ENCODE measurements around the gene TEDC1.

The TEDC1 gene

GRCh38 chr14:105458571-105458970 is 32.5 kb upstream of the TEDC1 start:
- no peak overlapping the region for H3K4me3 ChIP-seq (ENCODE audit: low read length)
- TF ChIP-seq, protein P1, sequence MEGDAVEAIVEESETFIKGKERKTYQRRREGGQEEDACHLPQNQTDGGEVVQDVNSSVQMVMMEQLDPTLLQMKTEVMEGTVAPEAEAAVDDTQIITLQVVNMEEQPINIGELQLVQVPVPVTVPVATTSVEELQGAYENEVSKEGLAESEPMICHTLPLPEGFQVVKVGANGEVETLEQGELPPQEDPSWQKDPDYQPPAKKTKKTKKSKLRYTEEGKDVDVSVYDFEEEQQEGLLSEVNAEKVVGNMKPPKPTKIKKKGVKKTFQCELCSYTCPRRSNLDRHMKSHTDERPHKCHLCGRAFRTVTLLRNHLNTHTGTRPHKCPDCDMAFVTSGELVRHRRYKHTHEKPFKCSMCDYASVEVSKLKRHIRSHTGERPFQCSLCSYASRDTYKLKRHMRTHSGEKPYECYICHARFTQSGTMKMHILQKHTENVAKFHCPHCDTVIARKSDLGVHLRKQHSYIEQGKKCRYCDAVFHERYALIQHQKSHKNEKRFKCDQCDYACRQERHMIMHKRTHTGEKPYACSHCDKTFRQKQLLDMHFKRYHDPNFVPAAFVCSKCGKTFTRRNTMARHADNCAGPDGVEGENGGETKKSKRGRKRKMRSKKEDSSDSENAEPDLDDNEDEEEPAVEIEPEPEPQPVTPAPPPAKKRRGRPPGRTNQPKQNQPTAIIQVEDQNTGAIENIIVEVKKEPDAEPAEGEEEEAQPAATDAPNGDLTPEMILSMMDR (conservative IDR thresholded peaks at IDR 0.05; ENCODE audit: low read length), result no peak
- DNase-seq (ENCODE audit: low read depth), result no peak

DNA sequence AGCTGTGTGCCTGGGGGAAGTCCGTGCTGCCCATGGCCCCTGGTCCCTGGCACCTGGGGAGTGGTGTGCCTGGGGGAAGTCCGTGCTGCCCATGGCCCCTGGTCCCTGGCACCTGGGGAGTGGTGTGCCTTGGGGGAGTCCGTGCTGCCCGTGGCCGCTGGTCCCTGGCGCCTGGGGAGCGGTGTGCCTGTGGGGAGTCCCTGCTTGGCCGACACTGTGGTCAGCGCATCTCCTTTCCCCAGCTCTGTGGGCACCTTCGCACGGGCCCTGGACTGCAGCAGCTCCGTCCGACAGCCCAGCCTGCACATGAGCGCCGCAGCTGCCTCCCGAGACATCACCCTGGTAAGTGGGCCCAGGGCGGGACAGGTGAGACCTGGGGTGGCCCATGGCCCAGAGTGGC is 30.9 kb upstream of the TEDC1 start:
- DNase-seq (ENCODE audit: low read depth), result no peak
- H3K4me3 ChIP-seq (ENCODE audit: low read length), result no peak overlapping the region
- TF ChIP-seq, protein P1 (conservative IDR thresholded peaks at IDR 0.05; ENCODE audit: low read length), result no peak

DNA sequence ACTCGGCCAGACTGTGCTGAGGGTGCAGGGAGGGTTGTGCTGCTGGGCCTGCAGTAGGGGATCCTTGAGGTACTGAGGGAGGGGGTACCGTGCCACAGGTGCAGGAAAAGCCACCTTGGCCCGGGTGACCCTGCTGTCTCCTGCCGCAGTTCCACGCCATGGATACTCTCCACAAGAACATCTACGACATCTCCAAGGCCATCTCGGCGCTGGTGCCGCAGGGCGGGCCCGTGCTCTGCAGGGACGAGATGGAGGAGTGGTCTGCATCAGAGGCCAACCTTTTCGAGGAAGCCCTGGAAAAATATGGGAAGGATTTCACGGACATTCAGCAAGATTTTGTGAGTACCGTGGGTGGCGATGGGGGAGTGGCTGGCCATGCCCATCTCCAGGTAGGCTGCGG is 30.4 kb upstream of the TEDC1 start:
- no peak for DNase-seq (ENCODE audit: low read depth)

DNA sequence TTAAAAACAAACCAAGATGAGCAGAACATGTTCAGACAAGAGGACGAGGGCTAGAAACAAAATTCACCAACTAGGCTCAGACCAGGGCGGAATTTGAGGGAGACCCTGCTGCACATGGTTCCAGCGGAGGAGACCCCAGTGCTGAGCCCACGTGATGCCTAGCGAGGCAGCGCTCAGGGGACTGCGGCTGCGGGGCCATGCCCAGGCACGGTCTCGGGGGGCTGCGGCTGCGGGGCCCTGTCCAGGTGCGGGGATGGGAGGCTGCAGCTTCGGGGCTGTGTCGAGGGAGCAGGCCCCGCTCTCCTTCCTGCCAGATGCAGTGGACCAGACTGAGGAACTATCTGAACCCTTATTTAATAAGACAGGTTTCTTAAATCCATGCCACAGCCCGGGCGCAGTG is 29.1 kb upstream of the TEDC1 start:
- DNase-seq (ENCODE audit: low read depth), result no peak
- H3K4me3 ChIP-seq (ENCODE audit: low read length), result no peak overlapping the region
- TF ChIP-seq, protein P1 (conservative IDR thresholded peaks at IDR 0.05; ENCODE audit: low read length), result no peak

More for the DNA sequence above, 30.4 kb upstream of the TEDC1 start:
- H3K4me3 ChIP-seq (ENCODE audit: low read length), result no peak overlapping the region
- TF ChIP-seq, protein P1 (conservative IDR thresholded peaks at IDR 0.05; ENCODE audit: low read length), result no peak

DNA sequence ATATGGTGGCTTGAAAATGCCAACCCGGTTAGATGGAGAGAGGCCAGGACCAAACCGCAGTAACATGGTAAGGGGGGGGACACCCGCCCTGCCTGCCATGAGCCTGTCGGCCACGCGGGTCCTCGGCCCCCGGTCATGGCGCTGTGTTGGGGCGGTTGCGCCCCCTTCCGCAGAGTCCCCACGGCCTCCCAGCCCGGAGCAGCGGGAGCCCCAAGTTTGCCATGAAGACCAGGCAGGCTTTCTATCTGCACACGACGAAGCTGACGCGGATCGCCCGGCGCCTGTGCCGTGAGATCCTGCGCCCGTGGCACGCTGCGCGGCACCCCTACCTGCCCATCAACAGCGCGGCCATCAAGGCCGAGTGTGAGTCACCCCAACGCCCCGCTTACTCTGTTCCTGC is 26.5 kb upstream of the TEDC1 start:
- TF ChIP-seq, protein P1 (conservative IDR thresholded peaks at IDR 0.05; ENCODE audit: low read length), result no peak
- H3K4me3 ChIP-seq (ENCODE audit: low read length), result no peak overlapping the region
- DNase-seq (ENCODE audit: low read depth), result no peak

DNA sequence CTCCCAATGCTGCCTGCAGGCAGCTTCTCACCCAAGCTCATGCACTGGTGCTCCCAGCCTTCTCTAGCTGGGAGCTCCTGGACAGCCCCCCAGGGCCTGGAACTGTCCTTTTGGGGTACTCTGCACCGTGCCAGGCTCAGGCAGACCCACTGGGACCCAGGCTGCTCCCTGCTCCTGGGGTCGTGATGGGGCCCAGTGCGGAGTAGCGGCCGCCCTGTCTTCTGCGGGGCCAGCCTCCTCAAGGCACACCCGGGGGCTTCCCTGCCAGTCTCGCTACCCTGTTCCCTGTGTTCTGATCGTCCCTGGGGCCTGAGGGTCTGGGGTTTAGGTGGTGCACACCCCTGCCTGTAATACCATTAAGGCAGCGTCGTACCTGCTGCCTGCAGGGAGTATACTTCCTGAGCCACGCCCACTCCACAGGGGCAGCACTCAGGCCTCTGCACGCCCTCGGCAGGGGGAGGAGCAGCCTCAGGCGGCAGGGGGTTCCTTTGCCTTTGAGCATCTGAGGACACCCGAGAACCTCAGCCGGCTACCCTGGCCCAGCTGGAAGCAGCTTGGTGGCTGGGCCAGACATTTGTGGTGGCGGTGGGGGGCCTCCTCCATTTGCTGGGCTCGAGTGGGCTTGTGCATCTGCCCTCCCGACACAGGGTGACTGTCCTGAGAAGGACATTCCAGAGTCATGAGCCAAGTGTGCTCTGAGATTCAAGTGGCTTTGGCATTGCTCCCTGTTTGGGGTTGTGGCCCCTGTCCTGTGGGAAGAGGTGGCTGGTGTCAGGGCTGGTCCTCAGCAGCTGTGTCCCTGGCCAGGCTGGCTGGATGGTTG is 25.6 kb upstream of the TEDC1 start:
- TF ChIP-seq, protein P1 (conservative IDR thresholded peaks at IDR 0.05; ENCODE audit: low read length), result no peak
- no peak for DNase-seq (ENCODE audit: low read depth)
- H3K4me3 ChIP-seq (ENCODE audit: low read length), result no peak overlapping the region

GRCh38 chr14:105466531-105467248 is 24.4 kb upstream of the TEDC1 start:
- H3K4me3 ChIP-seq (ENCODE audit: low read length), result no peak overlapping the region
- DNase-seq (ENCODE audit: low read depth), result no peak
- TF ChIP-seq, protein P1 (conservative IDR thresholded peaks at IDR 0.05; ENCODE audit: low read length), result no peak
